Measurements from ENCODE around the gene ZSWIM3.

Gene ZSWIM3

DNA sequence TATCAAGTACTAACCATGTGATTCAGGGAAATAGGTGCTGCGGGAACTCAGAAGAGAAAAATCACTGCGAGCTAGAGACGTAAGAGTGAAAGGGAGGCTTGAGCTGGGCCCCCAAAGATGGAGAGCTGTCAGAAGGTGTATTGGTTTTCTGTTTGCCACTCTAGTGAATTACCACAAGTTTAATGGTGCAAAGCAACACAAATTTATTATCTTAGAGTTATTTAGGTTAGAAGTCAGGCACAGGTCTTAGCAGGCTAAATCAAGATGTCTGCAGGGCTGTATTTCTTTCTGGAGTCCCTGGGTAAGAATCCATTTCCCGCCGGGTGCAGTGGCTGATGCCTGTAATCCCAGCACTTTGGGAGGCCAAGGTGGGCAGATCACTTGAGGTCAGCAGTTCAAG is 2.5 kb downstream of the ZSWIM3 start:
- no peak overlapping the region for H3K4me2 ChIP-seq (ENCODE audit: low read depth, low read length)

DNA sequence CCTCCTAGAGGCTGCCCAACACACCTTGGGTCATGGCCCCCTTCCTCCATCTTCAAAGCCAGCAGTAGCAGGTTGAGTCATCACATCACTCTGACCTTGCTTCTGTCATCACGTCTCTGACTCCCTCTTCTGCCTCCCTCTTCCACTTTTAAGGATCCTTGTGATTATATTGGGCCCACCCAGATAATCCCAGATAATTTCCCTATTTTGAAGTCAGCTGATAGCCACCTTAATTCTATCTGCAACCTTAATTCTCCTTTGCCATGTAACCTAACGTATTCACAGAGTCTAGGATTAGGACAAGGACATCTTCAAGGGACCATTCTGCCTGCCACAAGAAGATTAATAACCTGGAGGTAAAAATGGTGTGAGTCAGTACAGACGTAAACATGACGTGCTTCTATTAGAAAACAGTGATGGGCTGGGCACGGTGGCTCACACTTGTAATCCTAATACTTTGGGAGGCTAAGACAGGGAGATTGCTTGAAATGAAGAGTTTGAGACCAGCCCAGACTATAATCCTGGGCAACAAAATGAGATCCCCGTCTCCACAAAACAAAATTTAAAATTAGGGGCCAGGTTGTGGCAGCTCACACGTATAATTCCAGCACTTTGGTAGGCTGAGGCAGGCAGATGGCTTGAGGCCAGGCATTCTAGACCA is 3.3 kb downstream of the ZSWIM3 start:
- peaks cover 26% of the 10 kb centered on the region for H3K79me2 ChIP-seq (ENCODE audit: low read length)
- peaks cover 6% of the 10 kb centered on the region for H3K4me1 ChIP-seq (ENCODE audit: low read length)
- no peaks in the 10 kb centered on the region for H4K20me1 ChIP-seq (ENCODE audit: insufficient read depth, low read length)
- no peak overlapping the region for H3K4me2 ChIP-seq (ENCODE audit: low read depth, low read length)
- DNase-seq: no peak
- no peak overlapping the region for H3K4me3 ChIP-seq (ENCODE audit: low read length)
- no peak overlapping the region for H2AFZ ChIP-seq (ENCODE audit: low read length)
- H3K9ac ChIP-seq (ENCODE audit: low read length): no peak overlapping the region
- no peak for TF ChIP-seq EZH2phosphoT487 (IDR thresholded peaks at IDR 0.05; ENCODE audit: low read length)
- no peak for TF ChIP-seq EZH2 (optimal IDR thresholded peaks at IDR 0.05; ENCODE audit: low read depth, low read length)
- TF ChIP-seq CTCF (IDR thresholded peaks at IDR 0.05; ENCODE audit: low read length): no peak
- H3K36me3 ChIP-seq (replicated peaks; ENCODE audit: insufficient read depth, low read length): no peaks in the 10 kb centered on the region
- no peaks in the 10 kb centered on the region for H3K27me3 ChIP-seq (replicated peaks; ENCODE audit: insufficient read depth, low read length)
- H3F3A ChIP-seq (ENCODE audit: insufficient read depth, low read length): no peaks in the 10 kb centered on the region
- no peak overlapping the region for H3K27ac ChIP-seq (ENCODE audit: low read length)
- H3K9me3 ChIP-seq (replicated peaks; ENCODE audit: insufficient read depth, low read length): no peaks in the 10 kb centered on the region
- no peaks in the 10 kb centered on the region for H3K9me2 ChIP-seq (replicated peaks; ENCODE audit: insufficient read depth, low read length)

More for the DNA sequence above, 2.5 kb downstream of the ZSWIM3 start:
- no peak overlapping the region for H3K4me3 ChIP-seq (ENCODE audit: low read length)
- no peak for DNase-seq
- H3K9ac ChIP-seq (ENCODE audit: low read length): no peak overlapping the region
- no peaks in the 10 kb centered on the region for H3K36me3 ChIP-seq (replicated peaks; ENCODE audit: insufficient read depth, low read length)
- no peaks in the 10 kb centered on the region for H3K9me3 ChIP-seq (replicated peaks; ENCODE audit: insufficient read depth, low read length)
- no peak overlapping the region for H2AFZ ChIP-seq (ENCODE audit: low read length)
- no peak for TF ChIP-seq EZH2 (optimal IDR thresholded peaks at IDR 0.05; ENCODE audit: low read depth, low read length)
- no peaks in the 10 kb centered on the region for H3K9me2 ChIP-seq (replicated peaks; ENCODE audit: insufficient read depth, low read length)
- H3K27me3 ChIP-seq (replicated peaks; ENCODE audit: insufficient read depth, low read length): no peaks in the 10 kb centered on the region
- H3F3A ChIP-seq (ENCODE audit: insufficient read depth, low read length): no peaks in the 10 kb centered on the region
- peaks cover 31% of the 10 kb centered on the region for H3K79me2 ChIP-seq (ENCODE audit: low read length)
- H3K4me1 ChIP-seq (ENCODE audit: low read length): peaks cover 6% of the 10 kb centered on the region
- H3K27ac ChIP-seq (ENCODE audit: low read length): no peak overlapping the region
- no peaks in the 10 kb centered on the region for H4K20me1 ChIP-seq (ENCODE audit: insufficient read depth, low read length)

GRCh38 chr20:45861221-45862075 is 4.0 kb downstream of the ZSWIM3 start:
- Histone ChIP-seq H3K9ac (ENCODE audit: low read length) (no peak overlapping the region), H3K9me2 (replicated peaks; ENCODE audit: insufficient read depth, low read length) (no peaks in the 10 kb centered on the region), H4K20me1 (ENCODE audit: insufficient read depth, low read length) (no peaks in the 10 kb centered on the region), H3K36me3 (replicated peaks; ENCODE audit: insufficient read depth, low read length) (no peaks in the 10 kb centered on the region), H3K4me3 (ENCODE audit: low read length) (no peak overlapping the region), H2AFZ (ENCODE audit: low read length) (no peak overlapping the region), H3K4me2 (ENCODE audit: low read depth, low read length) (no peak overlapping the region), H3F3A (ENCODE audit: insufficient read depth, low read length) (no peaks in the 10 kb centered on the region), H3K4me1 (ENCODE audit: low read length) (peaks cover 6% of the 10 kb centered on the region; the same call in 1 of the 2 replicates), H3K27me3 (replicated peaks; ENCODE audit: insufficient read depth, low read length) (no peaks in the 10 kb centered on the region), H3K79me2 (ENCODE audit: low read length) (peaks cover 19% of the 10 kb centered on the region), H3K9me3 (replicated peaks; ENCODE audit: insufficient read depth, low read length) (no peaks in the 10 kb centered on the region), H3K27ac (ENCODE audit: low read length) (no peak overlapping the region)
- no peak for DNase-seq
- TF ChIP-seq EZH2phosphoT487 (IDR thresholded peaks at IDR 0.05; ENCODE audit: low read length): no peak
- TF ChIP-seq CTCF (IDR thresholded peaks at IDR 0.05; ENCODE audit: low read length): no peak
- TF ChIP-seq EZH2 (optimal IDR thresholded peaks at IDR 0.05; ENCODE audit: low read depth, low read length): no peak
